ENCODE results near the gene DOCK6.

Gene DOCK6

DNA sequence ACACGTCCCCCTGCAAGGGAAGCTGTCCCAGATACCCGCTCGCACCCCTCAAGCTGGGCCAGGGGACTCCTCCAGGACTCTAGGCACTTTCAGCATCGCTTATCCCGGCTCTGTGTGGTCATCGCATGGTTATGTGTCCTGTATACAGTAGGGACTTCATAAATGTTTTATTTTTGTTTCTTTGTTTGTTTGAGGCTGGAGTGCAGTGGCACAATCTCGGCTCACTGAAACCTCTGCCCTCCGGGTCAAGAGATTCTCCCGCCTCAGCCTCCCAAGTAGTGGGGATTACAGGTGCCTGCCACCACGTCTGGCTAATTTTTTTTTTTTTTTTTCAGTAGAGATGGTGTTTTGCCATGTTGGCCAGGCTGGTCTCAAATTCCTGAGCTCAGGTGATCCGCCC, 15.4 kb downstream of the DOCK6 start:
- Histone ChIP-seq H3K9me3 (no peaks in the 10 kb centered on the region), H3K27me3 (peaks cover 18% of the 10 kb centered on the region), H3K4me1 (ENCODE audit: control insufficient read depth in 1 of 2, insufficient read depth in 1 of 2, low read depth in 1 of 2, low read length in 1 of 2) (peaks cover 3 to 4% of the 10 kb centered on the region in 2 experiments), H3K36me3 (no peaks in the 10 kb centered on the region), H3K27ac (no peak overlapping the region), H3K4me3 (ENCODE audit: low read depth in 1 of 2, low read length in 1 of 2) (no peak overlapping the region)
- TF ChIP-seq, protein P1, sequence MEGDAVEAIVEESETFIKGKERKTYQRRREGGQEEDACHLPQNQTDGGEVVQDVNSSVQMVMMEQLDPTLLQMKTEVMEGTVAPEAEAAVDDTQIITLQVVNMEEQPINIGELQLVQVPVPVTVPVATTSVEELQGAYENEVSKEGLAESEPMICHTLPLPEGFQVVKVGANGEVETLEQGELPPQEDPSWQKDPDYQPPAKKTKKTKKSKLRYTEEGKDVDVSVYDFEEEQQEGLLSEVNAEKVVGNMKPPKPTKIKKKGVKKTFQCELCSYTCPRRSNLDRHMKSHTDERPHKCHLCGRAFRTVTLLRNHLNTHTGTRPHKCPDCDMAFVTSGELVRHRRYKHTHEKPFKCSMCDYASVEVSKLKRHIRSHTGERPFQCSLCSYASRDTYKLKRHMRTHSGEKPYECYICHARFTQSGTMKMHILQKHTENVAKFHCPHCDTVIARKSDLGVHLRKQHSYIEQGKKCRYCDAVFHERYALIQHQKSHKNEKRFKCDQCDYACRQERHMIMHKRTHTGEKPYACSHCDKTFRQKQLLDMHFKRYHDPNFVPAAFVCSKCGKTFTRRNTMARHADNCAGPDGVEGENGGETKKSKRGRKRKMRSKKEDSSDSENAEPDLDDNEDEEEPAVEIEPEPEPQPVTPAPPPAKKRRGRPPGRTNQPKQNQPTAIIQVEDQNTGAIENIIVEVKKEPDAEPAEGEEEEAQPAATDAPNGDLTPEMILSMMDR (IDR thresholded peaks at IDR 0.05): no peak

DNA sequence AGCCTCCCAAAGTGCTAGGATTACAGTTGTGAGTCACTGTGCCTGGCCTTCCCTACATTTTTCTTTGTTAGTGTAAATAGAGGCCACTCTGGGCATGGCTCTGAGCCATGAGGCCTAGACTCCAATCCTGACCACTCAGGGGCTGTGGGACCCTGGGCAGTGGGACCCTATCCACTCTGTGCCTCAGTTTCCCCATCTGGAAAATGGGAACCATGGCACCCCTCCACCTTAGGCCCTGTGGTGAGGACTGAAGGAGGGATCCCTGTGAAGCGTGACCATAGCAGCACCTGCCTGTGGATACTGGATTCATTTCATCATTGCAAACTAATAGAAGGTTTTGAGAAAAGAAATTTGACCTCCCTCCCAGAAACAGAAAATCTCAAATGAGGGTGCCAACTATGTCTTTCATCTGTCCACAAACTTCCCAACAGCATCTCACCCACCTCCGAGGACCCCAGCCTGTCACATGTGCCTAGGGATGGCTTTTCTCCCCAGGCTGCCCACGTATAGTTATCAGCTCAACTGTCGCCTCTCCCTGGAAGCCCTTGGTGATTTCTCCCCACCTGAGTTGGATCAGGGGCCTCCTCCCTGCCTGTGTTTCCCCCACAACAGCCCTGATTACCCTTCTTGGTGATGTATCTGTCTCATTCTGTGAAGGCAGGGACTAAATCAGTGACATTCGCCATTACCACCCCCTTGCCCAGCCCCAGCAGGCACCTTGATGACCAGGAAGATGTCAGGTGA, 17.3 kb downstream of the DOCK6 start:
- peaks cover 3 to 4% of the 10 kb centered on the region in 2 experiments for H3K4me1 ChIP-seq (ENCODE audit: control insufficient read depth in 1 of 2, insufficient read depth in 1 of 2, low read depth in 1 of 2, low read length in 1 of 2)
- TF ChIP-seq, protein P1 (IDR thresholded peaks at IDR 0.05): no peak
- no peaks in the 10 kb centered on the region for H3K9me3 ChIP-seq
- no peak overlapping the region for H3K4me3 ChIP-seq (ENCODE audit: low read depth in 1 of 2, low read length in 1 of 2)
- peaks cover 18% of the 10 kb centered on the region for H3K27me3 ChIP-seq
- no peaks in the 10 kb centered on the region for H3K36me3 ChIP-seq
- H3K27ac ChIP-seq: no peak overlapping the region

DNA sequence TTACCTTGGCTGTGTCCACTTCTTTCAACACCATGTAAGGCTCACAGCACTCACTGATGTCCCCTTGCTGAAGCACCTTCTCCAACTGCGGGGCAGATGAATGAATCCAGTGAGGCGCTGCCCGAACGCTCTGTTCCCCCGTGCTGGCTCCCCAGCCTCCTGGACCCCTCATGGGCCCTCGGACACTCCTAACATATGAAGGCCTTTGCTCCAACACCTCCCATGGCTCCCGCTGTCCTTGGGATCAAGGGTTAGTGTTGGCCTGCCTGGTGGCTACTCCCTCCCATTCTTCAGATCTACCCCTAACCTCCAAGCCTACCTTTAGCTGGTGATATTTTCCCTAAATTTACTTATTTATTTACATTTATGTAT, 18.5 kb downstream of the DOCK6 start:
- Histone ChIP-seq H3K4me3 (ENCODE audit: low read depth in 1 of 2, low read length in 1 of 2) (peak overlapping the region in 1 of 2 experiments; percentile 29), H3K36me3 (no peaks in the 10 kb centered on the region)

DNA sequence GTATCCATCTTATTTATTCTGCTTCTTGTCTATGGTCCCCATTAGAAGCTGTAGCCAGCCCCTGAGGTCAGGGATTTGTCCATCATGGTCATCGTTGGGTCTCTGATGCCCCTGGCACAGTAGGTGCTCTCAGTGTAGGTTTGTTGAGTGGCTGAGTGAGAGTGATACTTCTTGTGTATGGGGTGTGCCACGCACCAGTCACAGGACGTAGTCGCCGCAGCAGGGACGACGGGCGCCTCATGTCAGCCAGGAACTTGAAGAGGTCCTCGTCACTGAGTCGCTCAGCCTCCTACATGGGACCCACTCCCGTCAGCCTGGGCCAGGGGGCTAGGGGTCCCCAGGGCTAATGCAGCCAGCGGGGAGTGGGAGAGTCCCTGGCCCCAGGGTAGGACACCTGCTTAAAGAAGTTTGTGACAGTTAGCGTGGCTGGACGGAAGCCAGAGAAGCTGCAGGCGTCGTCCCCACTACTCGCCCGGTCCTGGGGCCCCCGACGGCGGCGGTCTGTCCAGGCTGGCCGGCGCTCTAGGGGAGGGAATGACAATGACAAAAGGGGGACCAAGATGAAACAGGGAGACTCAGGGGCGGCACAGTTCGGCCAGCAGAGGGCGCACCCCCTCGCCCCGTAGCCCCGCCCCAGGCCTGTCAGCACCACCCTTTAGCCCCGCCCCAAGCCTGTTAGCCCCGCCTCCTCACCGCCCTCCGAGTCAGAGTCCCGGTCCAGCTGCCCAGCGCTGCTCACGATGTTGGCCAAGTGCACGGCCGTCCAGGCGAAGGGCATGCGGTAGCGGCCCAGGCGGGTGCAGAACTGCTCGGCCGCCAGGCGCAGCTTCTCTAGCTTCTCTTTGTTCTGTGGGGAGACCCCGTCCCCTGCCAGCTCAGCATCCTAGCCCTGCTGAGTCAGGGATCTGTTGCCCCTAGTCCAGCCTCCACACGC, 19.2 kb downstream of the DOCK6 start:
- H3K4me1 ChIP-seq (ENCODE audit: control insufficient read depth in 1 of 2, insufficient read depth in 1 of 2, low read depth in 1 of 2, low read length in 1 of 2): peaks cover 3 to 4% of the 10 kb centered on the region in 2 experiments
- H3K9me3 ChIP-seq: no peaks in the 10 kb centered on the region
- TF ChIP-seq, protein P1 (IDR thresholded peaks at IDR 0.05): peak; percentile 66
- H3K27ac ChIP-seq: no peak overlapping the region
- H3K4me3 ChIP-seq (ENCODE audit: low read depth in 1 of 2, low read length in 1 of 2): peak overlapping the region; percentile 14 to 29
- peaks cover 18% of the 10 kb centered on the region for H3K27me3 ChIP-seq
- H3K36me3 ChIP-seq: no peaks in the 10 kb centered on the region

More for the DNA sequence above, 18.5 kb downstream of the DOCK6 start:
- Histone ChIP-seq H3K4me1 (ENCODE audit: control insufficient read depth in 1 of 2, insufficient read depth in 1 of 2, low read depth in 1 of 2, low read length in 1 of 2) (peaks cover 3 to 4% of the 10 kb centered on the region in 2 experiments), H3K27ac (no peak overlapping the region), H3K9me3 (no peaks in the 10 kb centered on the region), H3K27me3 (peaks cover 18% of the 10 kb centered on the region)
- TF ChIP-seq, protein P1 (IDR thresholded peaks at IDR 0.05): no peak

DNA sequence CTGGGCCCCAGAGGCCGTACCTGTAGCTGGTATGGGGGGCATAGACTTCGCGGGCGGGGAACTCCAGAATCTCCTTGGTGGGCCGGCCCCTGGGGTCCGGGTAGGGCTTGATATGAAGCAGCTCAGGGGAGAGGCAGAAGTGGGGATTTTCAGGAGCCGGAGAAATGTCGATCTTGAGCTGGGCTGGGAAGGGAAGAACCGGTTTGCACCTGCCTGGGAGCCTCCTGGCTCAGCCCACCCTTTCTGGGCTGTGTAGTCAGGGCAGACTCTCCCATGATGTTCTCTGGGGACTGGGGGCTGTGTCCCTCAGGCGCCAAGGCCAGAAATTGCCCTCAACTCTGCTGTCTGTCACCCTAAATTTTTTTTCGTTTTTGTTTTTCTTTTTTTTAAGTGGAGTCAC, 20.3 kb downstream of the DOCK6 start:
- Histone ChIP-seq H3K4me3 (ENCODE audit: low read depth in 1 of 2, low read length in 1 of 2) (no peak overlapping the region), H3K4me1 (ENCODE audit: control insufficient read depth in 1 of 2, insufficient read depth in 1 of 2, low read depth in 1 of 2, low read length in 1 of 2) (peaks cover 3 to 4% of the 10 kb centered on the region in 2 experiments), H3K9me3 (no peaks in the 10 kb centered on the region), H3K27me3 (peaks cover 18% of the 10 kb centered on the region), H3K36me3 (no peaks in the 10 kb centered on the region), H3K27ac (no peak overlapping the region)
- TF ChIP-seq, protein P1 (IDR thresholded peaks at IDR 0.05): no peak
